Hematopoietic multipotent progenitor cell (in vitro differentiated cells): ENCODE data around the gene TMEM164. TPM values are rescaled to one million over a fixed set of nuclear protein-coding genes. Genes with fewer than 3 reads are reported as not detected.
"Not testable (repeated sequence)": the region's sequence is repeated elsewhere in the genome, so short reads cannot be mapped to it uniquely, and the experiment has no call there.

ENCODE experiments used
- DNase-seq, 3 donors: peaks; one replicate each; pipeline ENCODE4 v3.0.0-alpha.2; 2011 to 2015; ENCODE audit warnings: low read depth in 2 of 3, low spot score in 2 of 3
- total RNA-seq: library from RNA; depleted of rRNA; stranded (reverse); fragments of >200 nt; gene quantifications from one replicate; pipeline ENCODE4 v1.2.3, GENCODE V29; 2012

Gene TMEM164
- 33.1 TPM for total RNA-seq

DNA sequence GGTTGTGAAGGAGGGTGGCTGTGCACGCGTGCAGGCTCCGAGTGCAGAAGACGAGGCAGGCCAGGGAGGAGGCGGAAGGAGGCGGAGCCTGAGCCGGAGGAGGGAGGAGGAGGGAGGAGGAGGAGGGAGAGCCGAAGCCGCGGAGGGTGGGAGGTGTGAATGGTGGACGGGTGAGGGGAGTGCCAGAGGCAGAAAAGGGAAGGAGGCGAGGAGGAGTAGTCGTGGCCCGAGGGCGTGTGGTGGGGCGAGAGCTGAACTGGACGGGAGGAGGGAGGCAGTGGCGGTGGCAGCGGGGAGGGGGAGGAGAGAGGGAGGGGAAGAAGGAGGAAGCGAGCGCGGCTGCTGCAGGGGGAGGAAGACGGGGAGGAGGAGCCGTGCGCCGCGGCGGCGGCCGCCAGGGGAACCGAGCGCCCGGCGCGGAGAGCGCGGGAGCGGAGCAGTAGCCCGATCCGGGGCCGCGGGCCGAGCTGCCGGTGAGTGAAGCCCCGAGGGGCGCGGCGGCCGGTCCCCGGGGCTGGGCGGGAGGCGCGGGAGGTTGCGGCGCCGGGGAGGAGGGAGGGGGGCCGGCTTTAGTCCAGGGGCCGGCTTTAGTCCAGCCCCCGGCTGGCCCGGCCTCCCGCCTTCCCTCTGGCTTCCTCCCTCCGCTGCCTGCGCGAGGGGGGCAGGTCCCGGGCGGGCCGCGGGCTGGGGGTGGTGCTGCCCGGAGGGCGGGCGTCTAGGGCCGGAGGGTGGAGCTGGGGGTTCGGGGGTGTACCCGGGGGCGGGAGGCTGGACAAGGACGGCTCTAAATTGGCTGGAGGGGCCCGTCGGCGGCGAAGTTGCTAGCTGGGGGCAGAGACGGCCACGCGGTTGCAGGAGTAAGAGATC lies at the start of gene TMEM164:
TMEM164 (plus strand) TSS at position 815 of the 867 bp plus-strand sequence. CDS start 661 bp downstream, outside the sequence.
- DNase-seq, result peak; percentile 53 to 92 (median 87)

DNA sequence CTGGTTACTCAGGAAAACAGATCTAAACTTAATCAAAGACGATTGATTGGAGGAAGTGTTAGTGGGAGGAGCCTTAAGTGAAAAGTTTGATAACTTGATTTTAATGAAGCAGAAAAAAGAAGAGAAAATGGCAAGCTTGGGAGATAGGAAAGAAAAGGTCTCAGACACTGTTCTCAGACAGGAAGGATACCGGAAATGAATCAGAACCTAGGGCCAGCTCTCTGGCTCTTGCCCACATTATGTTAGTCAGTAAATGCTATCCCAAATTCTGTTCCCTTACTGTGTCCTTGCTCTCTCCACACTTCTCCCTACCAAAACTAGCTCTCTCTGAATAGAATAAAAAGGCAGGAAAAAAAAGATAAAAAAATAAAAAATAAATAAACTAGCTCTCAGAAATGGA lies 48.6 kb upstream of the TMEM164 start:
- no peak for DNase-seq

DNA sequence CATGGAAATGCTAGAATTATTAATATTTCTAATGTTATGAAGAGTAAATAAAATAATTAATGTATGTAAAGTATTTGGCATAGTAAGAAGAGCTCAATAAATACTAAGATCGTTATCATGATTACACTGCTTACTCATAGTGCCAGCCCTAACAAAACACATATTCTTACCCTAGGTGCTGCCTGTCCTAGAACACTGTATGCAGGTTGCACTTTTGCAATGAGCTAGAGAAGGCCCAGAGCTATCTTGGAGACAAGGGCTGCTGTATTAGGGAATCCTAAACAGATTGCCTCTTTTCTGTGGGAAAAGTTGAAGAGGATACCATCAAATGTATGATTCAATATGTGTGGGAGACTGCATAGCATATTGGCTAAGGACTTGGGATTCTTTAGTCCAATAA lies 48.0 kb upstream of the TMEM164 start:
- no peak for DNase-seq

DNA sequence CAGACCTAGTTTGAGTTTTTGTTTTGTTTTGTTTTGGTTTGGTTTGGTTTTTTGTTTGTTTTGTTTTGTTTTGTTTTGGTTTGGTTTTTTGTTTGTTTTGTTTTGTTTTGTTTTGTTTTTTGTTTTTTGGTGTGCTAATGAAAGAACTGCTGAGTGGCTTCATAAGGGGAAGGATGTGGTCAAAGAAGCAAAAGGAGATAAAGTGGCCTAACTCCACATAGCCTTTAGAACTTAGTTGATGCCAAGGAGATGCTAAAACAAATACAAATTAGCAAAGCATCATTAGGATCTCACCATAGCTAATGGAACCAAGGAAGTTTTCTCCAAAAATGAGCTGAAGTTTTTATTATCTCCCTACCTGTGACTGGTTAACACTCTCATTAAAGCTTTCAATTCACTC lies 44.6 kb upstream of the TMEM164 start:
- DNase-seq, result peak in 1 of 3 donors; percentile 72

DNA sequence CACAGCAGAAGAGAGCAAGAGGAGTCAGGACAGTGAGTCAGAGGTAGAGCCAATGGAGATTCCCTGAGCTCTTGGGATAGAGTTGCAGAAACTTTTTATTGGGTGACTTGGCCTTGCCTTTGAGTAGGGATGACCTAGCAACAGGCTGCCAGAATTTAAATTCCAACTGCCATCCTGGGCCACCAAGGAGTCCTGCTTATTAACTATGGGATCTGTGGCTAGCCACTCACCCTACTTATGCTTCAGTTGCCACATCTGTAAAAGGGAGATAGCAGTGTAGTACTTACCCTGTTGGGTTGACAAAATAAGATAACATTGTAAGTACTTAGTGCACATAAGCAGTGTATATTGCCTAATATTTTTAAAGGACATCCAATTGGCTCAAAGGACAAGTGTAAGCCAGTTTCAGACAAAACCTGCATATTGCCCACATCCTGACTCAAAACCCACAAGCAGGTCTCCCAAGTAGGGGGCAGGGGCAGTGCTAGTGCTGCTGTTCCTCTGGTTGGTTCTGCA lies 43.5 kb upstream of the TMEM164 start:
- DNase-seq, result peak in 1 of 3 donors; percentile 38

DNA sequence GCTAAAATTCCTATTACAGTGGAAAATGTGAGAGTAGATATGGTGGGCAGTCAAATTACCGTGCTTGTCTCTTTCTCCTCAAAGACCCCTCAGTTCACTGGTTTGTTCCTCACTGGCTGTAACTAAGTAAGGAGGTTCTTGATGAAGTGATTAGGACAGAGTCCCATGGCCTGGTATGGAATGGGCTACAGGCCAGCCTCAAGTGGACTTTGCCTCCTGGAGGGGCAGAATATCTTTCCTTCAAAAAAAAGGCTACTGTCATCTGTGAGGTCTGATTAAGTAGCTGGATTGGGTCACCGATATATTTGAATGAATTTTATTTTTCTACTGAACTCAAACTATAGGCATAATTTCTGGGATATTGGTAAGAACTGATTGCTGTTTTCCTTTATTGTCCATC lies 38.5 kb upstream of the TMEM164 start:
- no peak for DNase-seq

DNA sequence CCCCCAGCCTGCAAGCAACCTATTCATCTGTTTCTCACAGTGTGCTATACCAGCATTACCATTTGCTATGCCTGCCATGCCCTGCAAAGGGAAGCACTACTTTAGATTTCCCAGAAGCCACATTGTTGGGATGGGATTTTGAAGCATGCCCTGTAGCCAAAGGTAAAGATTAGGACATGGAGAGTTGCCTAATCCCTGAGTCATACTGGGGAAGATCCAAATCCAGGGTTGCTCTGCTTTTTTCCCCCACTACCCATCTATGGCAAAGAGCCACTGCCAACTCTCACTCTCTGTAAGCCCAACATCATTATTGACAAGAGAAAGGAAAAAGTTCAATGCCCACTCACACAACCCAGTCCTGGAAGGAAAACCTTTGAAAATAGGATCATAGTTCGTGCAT lies 36.7 kb upstream of the TMEM164 start:
- no peak for DNase-seq

DNA sequence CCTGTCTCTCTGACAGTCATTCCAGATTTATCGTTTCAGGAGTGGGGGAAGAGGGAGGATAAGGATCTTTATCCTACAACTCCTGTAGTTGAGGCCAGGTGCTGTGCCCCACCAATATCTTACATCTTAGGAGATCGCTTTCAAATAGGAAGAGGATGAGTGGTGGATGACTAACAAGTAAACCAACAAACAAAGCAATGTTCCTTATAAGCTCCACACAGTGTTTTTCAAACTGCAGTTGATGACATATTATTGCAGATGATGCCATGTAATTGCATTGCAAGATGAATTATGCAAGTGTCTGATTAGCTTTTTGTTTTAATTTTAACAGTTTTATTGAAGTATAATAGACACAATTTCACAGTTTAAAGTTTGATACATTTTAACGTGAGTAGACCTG lies 35.8 kb upstream of the TMEM164 start:
- DNase-seq, result no peak

DNA sequence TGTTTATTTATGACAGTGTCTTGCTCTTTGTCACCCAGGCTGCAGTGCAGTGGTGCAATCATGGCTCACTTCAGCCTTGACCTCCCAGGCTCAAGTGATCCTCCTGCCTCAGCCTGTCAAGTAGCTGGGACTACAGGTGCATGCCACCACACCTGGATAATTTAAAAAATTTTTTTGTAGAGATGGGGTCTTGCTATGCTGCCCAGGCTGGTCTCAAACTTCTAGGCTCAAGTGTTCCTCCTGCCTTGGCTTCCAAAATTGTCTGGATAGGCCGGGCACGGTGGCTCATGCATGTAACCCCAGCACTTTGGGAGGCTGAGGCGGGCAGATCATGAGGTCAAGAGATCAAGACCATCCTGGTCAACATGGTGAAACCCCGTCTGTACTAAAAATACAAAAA lies 32.1 kb upstream of the TMEM164 start:
- DNase-seq, result not testable (repeated sequence)

DNA sequence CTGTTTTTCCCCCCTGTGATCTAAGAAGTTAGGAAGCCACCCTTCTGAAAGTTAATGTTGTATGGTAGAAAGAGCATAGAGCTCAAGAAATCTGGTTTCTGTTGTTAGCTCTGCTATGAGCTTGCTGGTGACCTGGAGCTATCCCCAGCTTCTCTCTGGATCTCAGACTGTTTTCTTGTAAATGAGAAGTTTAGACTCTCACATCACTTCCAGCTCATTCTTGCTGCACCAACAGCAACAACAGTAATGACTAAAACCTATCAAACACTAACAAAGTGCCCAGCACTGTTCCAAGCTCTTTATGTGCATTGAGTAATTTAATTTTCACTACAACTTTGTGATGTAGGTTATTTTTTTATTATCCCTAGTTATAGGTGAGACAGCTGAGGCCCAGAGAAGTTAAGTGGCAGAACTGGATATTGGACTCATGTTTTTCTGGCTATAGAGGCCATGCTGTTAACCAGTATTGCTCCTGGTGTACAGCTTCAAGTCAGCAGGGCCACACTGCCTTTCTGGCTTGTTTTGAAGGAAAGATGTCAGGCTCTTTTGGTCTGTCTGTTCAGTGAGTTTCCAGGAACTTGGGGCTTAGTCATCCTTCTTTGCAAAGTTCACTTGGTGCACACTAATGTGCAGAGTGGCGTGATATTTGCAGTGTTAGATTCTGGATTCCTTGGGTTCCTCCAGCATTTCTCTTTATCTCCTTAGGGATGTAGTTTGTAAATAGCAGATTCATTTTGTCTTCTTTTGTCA lies 27.8 kb upstream of the TMEM164 start:
- no peak for DNase-seq

DNA sequence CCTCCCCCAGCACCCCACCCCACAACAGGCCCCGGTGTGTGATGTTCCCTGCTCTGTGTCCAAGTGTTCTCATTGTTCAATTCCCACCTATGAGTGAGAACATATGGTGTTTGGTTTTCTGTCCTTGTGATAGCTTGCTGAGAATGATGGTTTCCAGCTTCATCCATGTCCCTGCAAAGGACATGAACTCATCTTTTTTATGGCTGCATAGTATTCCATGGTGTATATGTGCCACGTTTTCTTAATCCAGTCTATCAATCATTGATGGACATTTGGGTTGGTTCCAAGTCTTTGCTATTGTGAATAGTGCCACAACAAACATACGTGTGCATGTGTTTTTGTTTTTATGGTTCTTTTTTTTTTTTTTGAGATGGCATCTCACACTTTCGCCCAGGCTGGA lies 17.7 kb upstream of the TMEM164 start:
- not testable (repeated sequence) for DNase-seq

DNA sequence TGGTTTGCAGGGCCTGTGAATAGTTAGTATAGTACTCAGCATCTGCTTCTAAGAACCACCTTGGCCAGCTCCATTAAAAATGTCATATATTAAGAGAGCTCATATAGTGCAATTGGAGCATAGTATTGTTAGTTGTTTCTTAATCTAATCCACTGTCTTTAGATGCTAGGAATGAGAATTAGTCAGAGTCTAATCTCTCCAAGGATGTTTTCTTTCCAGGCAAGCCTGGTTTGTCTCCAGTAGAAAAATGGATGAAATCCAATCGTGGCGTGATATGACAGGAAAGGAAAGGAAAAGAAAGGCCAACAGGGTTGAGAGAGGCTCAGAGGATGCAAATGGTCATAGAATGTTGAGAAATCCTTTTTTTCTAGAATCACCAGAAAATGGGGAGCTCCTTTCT lies 15.0 kb upstream of the TMEM164 start:
- no peak for DNase-seq

DNA sequence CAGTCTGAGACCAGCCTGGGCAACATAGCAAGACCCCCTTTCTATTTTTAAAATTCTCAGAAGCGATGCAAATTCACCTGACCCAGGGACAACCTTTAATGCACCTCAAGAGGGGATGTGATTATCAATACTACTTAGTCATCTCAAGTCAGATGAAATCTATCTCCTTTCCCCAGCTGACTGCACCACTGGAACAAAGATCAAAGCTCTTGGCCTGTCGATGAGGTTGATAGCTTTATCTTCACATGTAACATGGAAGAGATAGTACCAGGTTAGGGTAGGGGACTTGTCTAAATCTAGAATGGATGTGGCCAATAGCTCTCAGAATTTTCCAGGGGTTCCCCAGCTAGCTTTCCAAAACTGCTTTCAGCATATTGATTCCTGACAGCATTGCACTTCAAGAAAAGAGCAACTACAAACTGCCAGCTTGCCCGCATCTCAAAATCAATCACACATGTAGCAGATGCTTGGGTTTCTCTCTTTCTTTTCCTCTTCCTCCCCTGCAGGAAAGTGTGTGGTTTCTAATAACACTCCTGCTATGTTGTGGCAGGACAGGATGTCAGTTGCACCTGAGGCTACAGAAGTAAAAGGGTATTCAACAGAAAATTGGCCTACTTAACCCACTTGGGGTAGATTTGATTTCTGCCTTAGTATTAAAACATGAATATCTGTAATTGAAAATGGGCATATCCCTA lies 12.2 kb upstream of the TMEM164 start:
- peak in 1 of 3 donors; percentile 38 for DNase-seq

DNA sequence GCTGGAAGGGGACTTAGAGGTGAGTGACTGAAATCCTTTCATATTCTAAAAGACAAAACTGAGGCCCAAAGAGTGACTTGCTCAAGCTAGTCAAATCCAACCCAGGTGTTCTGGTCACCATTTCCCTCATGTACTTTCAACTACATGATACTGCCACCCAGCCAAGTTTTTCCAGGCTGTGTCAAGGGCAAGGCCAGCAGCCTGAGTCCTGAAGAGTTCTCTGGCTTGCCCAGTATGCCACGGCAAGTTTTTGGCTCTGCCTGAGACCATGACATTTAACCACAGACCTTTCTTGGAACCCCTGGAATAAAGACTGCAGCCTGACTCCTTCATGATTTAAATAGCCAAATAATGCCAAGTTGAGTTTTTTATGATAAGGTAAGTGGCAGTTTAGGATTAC lies 10.7 kb upstream of the TMEM164 start:
- DNase-seq, result no peak

DNA sequence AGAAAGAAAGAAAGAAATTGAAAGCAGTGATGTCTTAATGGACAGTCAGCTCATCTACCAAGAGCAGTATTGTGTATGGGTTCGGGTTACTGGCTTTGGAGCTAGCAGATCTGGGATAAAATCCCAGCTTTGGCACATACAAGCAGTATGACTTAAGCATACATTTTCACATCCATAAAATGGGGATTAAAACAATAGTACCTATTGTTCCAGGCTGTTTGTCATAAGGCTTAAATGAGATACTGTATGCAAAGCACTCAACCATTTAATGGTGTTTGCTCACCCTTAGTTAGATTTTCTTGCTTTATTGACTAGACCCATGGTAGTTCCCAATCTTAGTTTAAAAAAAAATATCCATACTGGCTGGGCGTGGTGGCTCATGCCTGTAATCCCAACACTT lies 7.8 kb upstream of the TMEM164 start:
- no peak for DNase-seq

DNA sequence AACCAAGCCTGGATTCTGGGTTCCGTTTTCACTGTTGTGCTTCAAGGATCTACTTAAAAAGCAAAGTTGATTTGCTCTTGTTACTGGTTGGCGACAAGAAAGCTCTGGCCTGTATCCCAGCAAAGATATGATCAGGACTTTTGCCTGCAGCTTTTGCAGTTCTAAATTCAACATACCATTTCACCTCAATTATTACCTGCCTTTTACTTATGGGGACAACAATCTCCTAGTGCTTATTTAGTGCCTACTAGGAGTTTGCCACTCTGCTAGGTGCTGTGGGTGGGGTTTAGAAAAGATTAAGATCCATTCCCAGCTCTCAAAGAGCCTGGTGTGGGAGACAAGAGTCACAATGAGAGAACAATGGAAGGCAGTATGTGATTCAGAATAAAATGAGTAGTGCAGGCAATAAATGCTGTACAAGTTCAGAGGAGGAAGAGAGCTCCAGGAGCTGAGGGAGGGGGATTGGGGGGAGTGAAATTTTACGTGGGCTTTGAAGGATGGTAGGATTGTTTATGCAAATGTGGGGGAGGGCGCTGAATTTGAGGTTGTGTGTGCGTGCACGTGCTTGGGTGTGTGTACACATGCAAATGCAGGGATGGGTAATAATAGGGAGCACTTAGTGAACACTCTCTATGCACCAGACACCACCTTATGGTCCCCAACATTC lies 5.0 kb upstream of the TMEM164 start:
- no peak for DNase-seq

DNA sequence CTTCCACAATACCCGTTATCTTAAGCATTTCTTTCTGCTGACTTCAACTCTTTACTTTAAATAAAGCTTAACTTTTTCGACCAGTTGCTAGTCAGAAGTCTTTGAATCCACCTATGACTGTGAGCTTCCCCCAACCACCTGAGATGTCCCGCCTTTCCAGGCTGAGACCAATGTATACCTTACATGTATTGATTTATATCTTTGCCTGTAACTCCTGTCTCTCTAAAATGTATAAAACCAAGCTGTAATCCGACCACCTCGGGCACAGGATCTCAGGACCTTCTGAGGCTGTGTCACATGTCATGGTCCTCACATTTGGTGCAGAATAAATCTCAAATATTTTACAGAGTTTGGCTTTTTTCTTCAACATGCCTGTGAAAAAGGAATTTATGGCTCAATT lies 2.9 kb upstream of the TMEM164 start:
- DNase-seq, result no peak

DNA sequence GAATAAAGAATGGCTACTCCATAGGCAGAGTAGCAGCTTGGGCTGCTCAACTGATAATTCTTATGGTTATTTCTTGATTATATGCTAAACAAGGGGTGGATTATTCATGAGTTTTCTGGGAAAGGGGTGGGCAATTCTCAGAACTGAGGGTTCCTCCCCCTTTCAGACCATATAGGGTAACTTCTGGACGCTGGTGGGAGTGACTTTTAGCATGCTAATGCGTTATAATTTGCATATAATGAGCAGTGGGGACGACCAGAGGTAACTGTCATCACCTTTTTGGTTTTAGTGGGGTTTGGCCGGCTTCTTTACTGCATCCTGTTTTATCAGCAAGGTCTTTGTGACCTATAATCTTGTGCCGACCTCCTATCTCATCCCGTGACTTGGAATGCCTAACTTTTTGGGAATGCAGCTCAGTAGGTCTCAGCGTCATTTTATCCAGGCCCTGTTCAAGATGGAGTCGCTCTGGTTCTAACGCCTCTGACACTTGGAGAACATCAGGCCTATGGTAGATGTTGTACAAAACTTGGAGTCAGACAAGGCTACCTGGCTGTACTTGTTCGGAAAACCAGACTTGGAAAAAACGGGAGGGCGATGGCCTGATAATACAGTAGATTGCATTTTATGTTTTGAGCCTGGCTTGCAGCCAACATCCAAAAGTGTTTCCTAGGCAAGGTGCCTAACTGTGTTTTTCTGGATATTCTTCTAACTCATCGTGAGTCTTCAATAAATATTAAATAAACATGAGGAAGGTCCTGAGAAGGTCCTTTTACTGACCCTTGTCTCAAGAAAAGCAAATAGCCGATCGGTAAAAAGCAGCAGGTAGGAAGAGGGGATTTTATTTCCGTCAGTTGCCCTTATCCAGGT lies 1.8 kb upstream of the TMEM164 start:
- DNase-seq, result peak in 1 of 3 donors; percentile 5

DNA sequence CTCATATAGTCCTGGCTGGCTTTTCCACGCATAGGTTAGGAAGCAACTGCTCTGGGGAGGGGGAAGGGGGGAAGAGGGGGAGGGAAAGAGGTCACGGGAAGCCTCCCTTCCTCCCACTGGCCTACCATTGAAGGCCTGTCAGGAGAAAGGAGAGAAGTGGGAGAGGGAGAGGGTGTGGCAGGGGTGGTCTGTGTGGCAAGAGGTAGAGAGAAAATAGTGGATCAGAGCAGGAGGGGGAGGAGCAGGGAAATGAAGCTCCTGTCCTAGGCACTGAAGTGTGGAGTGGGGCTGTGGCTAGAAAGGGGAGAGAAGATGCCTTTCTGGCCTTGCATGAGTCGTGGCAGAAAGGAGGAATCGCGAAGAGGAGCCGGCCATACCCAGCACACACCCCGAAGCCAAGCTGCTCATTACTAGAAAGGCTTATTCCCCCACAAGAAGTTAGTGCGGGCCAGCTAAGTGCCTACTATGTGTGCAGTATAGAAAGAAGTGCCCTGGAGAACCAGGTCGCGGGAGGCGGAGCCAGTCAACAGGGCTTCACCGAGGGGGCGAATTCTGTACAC lies 1.1 kb upstream of the TMEM164 start:
- no peak for DNase-seq
